Fibroblast of the conjunctiva (primary cell): ENCODE results near the gene GNMT.

Experiments
- DNase-seq: peaks from one replicate; pipeline ENCODE4 v3.0.0-alpha.2; 2010; ENCODE audit warnings: low read depth

Gene GNMT

DNA sequence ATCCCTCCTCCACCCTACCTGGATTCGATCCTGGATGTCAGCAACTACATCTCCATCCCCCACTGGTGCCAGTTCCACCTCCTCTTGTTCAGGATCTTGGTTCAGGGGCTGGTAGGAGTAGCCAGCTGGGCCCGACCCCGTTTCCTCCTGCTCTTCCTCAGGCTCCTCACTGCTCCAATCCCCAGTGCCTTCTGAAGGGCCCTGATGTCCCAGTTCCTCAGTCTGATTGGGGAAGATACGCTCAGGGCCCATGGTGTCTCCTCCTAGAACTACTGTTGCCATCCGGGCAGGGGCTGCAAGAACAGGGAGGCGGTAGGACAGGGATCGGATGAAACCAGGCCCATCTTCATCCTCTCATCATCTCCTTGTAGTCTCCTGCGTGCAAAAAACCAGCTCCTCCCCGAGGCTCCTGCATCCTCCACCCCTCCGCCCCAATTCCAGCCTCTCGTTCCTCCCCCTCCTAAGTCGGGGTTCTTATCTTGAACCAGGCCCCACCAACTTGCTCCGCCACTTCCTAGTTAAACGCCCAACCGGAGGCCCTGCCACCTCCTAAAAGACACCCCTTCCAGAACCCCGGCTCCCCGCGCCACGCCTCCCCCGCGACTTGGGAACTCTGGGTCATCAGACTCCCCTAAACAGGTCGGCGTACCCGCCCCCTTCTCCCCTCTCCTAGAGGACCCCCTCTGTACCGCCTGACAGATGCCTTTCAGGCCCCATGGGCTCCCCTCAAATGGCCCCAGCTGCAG lies 52.7 kb downstream of the GNMT start:
- no peak for DNase-seq
